ENCODE data around the gene CYYR1. TPM values are rescaled to one million over a fixed set of nuclear protein-coding genes. Genes with fewer than 3 reads are reported as not detected.

The CYYR1 gene
- total RNA-seq, 1 experiment from 2014 or later: 13.6 TPM

GRCh38 chr21:26597031-26597430 is 23.9 kb upstream of the CYYR1 start:
- H2BK12ac ChIP-seq (ENCODE audit: insufficient read length, low read depth, low read length): no peak overlapping the region
- no peak overlapping the region for H2BK15ac ChIP-seq (ENCODE audit: low read depth, low read length)
- no peaks in the 10 kb centered on the region for H3K79me1 ChIP-seq (ENCODE audit: insufficient read depth, low read depth, low read length, poor library complexity, severe bottlenecking)
- no peaks in the 10 kb centered on the region for H3K27me3 Mint-ChIP-seq (ENCODE audit: low read depth)
- no peak overlapping the region for H3K4ac ChIP-seq (ENCODE audit: low read depth, low read length)
- no peaks in the 10 kb centered on the region for H3K9me3 ChIP-seq (ENCODE audit: control insufficient read depth, low read depth, low read length)
- no peak overlapping the region for H2AK5ac ChIP-seq (ENCODE audit: insufficient read length, low read length)
- DNase-seq: no peak
- no peak overlapping the region for H4K5ac ChIP-seq (ENCODE audit: insufficient read length, low read depth, low read length)
- H3K4me1 ChIP-seq (ENCODE audit: insufficient read depth, low read length): no peaks in the 10 kb centered on the region
- H3K23me2 ChIP-seq (ENCODE audit: insufficient read length, low read depth, low read length, poor library complexity, severe bottlenecking): no peaks in the 10 kb centered on the region
- H3K4me3 Mint-ChIP-seq: no peak overlapping the region
- H3K23ac ChIP-seq (ENCODE audit: insufficient read length, low read depth, low read length): no peak overlapping the region
- H2BK120ac ChIP-seq (ENCODE audit: low read depth, low read length, poor library complexity, severe bottlenecking): no peak overlapping the region
- no peaks in the 10 kb centered on the region for H4K20me1 ChIP-seq (ENCODE audit: control insufficient read depth, insufficient read depth, insufficient read length)
- H3K36me3 Mint-ChIP-seq (ENCODE audit: insufficient read depth in 1 of 3, low read depth in 3 of 3): no peaks in the 10 kb centered on the region
- no peak overlapping the region for H3T11ph ChIP-seq (ENCODE audit: low read length)
- H3K4me2 ChIP-seq (ENCODE audit: insufficient read depth, insufficient read length, low read length): no peak overlapping the region
- no peak overlapping the region for H2AFZ ChIP-seq (ENCODE audit: low read length)
- H3K27me3 ChIP-seq (ENCODE audit: insufficient read depth, low read length): no peaks in the 10 kb centered on the region
- H4K91ac ChIP-seq (ENCODE audit: insufficient read length, low read depth, low read length): no peak overlapping the region
- H3K18ac ChIP-seq (ENCODE audit: insufficient read length, low read depth, low read length): no peak overlapping the region
- no peak overlapping the region for H2BK5ac ChIP-seq (ENCODE audit: insufficient read length, low read length)
- no peak overlapping the region for H3K14ac ChIP-seq (ENCODE audit: insufficient read depth, low read length)
- H2BK20ac ChIP-seq (ENCODE audit: low read depth, low read length, poor library complexity, severe bottlenecking): no peak overlapping the region
- no peak overlapping the region for H4K8ac ChIP-seq (replicated peaks; ENCODE audit: insufficient read length, low read depth, low read length)
- H3K27ac ChIP-seq (ENCODE audit: insufficient read length, low read depth, low read length): no peak overlapping the region
- no peak overlapping the region for H3K9ac ChIP-seq (ENCODE audit: extremely low read depth, insufficient read length, low read length)
- H3K27ac Mint-ChIP-seq: no peak overlapping the region
- no peak overlapping the region for H3K56ac ChIP-seq (ENCODE audit: insufficient read length, low read depth, low read length)
- no peaks in the 10 kb centered on the region for H3K79me2 ChIP-seq (ENCODE audit: insufficient read depth, low read length)
- TF ChIP-seq CTCF (conservative IDR thresholded peaks at IDR 0.05): no peak
- no CpG with 5 or more reads among the region's 3 CpGs for WGBS (ENCODE audit: extremely low coverage, insufficient read length, low lambda C conversion rate)
- H3K4me1 Mint-ChIP-seq: peaks cover 0 to 3% of the 10 kb centered on the region in 2 experiments; a peak in 2 of 4 replicates
- H3K9me3 Mint-ChIP-seq: no peaks in the 10 kb centered on the region
